ENCODE results near the gene SEL1L.
A peak's percentile ranks its signal among the peaks of the same experiment; 100 is the strongest.
"Not testable (repeated sequence)": the region's sequence is repeated elsewhere in the genome, so short reads cannot be mapped to it uniquely, and the experiment has no call there.

Gene SEL1L

GRCh38 chr14:81533536-81534343 is at the start of gene SEL1L:
TSS of gene SEL1L (minus strand) at chr14:81533853. CDS start at chr14:81533744, 109 bp downstream.
- DNase-seq (ENCODE audit: low spot score): peak; percentile 82

GRCh38 chr14:81582420-81582819 is 48.8 kb upstream of the SEL1L start:
- DNase-seq (ENCODE audit: low spot score): no peak

- DNase-seq (ENCODE audit: low spot score): no peak
Measured at GRCh38 chr14:81579115-81579514, 45.5 kb upstream of the SEL1L start.

- no peak for DNase-seq (ENCODE audit: low spot score)
Measured at GRCh38 chr14:81571437-81571836, 37.8 kb upstream of the SEL1L start.

GRCh38 chr14:81567302-81567701 is 33.6 kb upstream of the SEL1L start:
- DNase-seq (ENCODE audit: low spot score): no peak

- DNase-seq (ENCODE audit: low spot score): peak; percentile 20
Measured at GRCh38 chr14:81565441-81566290, 32.0 kb upstream of the SEL1L start.

GRCh38 chr14:81562818-81563217 is 29.2 kb upstream of the SEL1L start:
- no peak for DNase-seq (ENCODE audit: low spot score)

GRCh38 chr14:81561084-81561775 is 27.6 kb upstream of the SEL1L start:
- DNase-seq (ENCODE audit: low spot score): no peak

- no peak for DNase-seq (ENCODE audit: low spot score)
Measured at GRCh38 chr14:81559385-81559784, 25.7 kb upstream of the SEL1L start.

- no peak for DNase-seq (ENCODE audit: low spot score)
Measured at GRCh38 chr14:81557146-81557545, 23.5 kb upstream of the SEL1L start.

GRCh38 chr14:81555684-81556083 is 22.0 kb upstream of the SEL1L start:
- DNase-seq (ENCODE audit: low spot score): no peak

GRCh38 chr14:81555051-81555450 is 21.4 kb upstream of the SEL1L start:
- DNase-seq (ENCODE audit: low spot score): no peak

GRCh38 chr14:81551471-81551870 is 17.8 kb upstream of the SEL1L start:
- no peak for DNase-seq (ENCODE audit: low spot score)

- no peak for DNase-seq (ENCODE audit: low spot score)
Measured at GRCh38 chr14:81550001-81550637, 16.5 kb upstream of the SEL1L start.

- not testable (repeated sequence) for DNase-seq (ENCODE audit: low spot score)
Measured at GRCh38 chr14:81541206-81541605, 7.6 kb upstream of the SEL1L start.

- no peak for DNase-seq (ENCODE audit: low spot score)
Measured at GRCh38 chr14:81537193-81537592, 3.5 kb upstream of the SEL1L start.

GRCh38 chr14:81536241-81536771 is 2.7 kb upstream of the SEL1L start:
- no peak for DNase-seq (ENCODE audit: low spot score)

- DNase-seq (ENCODE audit: low spot score): no peak
Measured at GRCh38 chr14:81535396-81536164, 1.9 kb upstream of the SEL1L start.

GRCh38 chr14:81534510-81535074 is 939 bp upstream of the SEL1L start:
- no peak for DNase-seq (ENCODE audit: low spot score)

- DNase-seq (ENCODE audit: low spot score): no peak
Measured at GRCh38 chr14:81533212-81533535, 479 bp downstream of the SEL1L start.

GRCh38 chr14:81529391-81529790 is 4.3 kb downstream of the SEL1L start:
- no peak for DNase-seq (ENCODE audit: low spot score)

All from HuH-7 (cell line).